Measurements from ENCODE around the gene LGALS9. TPM values are rescaled to one million over a fixed set of nuclear protein-coding genes. Genes with fewer than 3 reads are reported as not detected.
A peak's percentile ranks its signal among the peaks of the same experiment; 100 is the strongest.
"Not testable (repeated sequence)": the region's sequence is repeated elsewhere in the genome, so short reads cannot be mapped to it uniquely, and the experiment has no call there.

LGALS9 gene
- total RNA-seq, 1 experiment from 2014 or later = 1.6 TPM

- H3K4me3 ChIP-seq (ENCODE audit: low read depth in 2 of 2, low read length in 2 of 2); intact Hi-C loops (cut with micrococcal nuclease; ENCODE audit: unreplicated experiment); POLR2A ChIA-PET; in situ Hi-C loops (cut with HindIII; ENCODE audit: low pct_unique_long_range_greater_than_20kb, low sequenced_read_pairs); H3K36me3 ChIP-seq (ENCODE audit: control insufficient read depth, insufficient read depth, low read length); BruUV-seq (replicated peaks); H3K27me3 ChIP-seq (ENCODE audit: control insufficient read depth, insufficient read depth, low read length); H3K27ac ChIP-seq (ENCODE audit: low read length); H3K9me3 ChIP-seq (ENCODE audit: control insufficient read depth, insufficient read depth, low read depth, low read length); DNase-seq (ENCODE audit: low read depth, low spot score); H3K4me1 ChIP-seq (ENCODE audit: control insufficient read depth, insufficient read depth, low read length): not testable (repeated sequence)
- TF ChIP-seq CTCF (IDR thresholded peaks at IDR 0.05) = peak; percentile 59
- CTCF ChIA-PET = interaction anchor here (0.6 kb wide), 1 partner anchor 151 kb away, joined by 5 read pairs; no protein-coding TSS in a partner anchor
- 0 out of 2 replicates have a peak, but pooled peaks have one; percentile 31 for ATAC-seq
Measured at GRCh38 chr17:27645621-27646020, 14.6 kb downstream of the LGALS9 start.

GRCh38 chr17:27646232-27646631, 15.2 kb downstream of the LGALS9 start:
- POLR2A ChIA-PET = no interaction called here
- intact Hi-C loops (cut with micrococcal nuclease; ENCODE audit: unreplicated experiment) (no loop called here), in situ Hi-C loops (cut with HindIII; ENCODE audit: low pct_unique_long_range_greater_than_20kb, low sequenced_read_pairs) (no loop called here)
- Histone ChIP-seq H3K27ac (ENCODE audit: low read length) (no peak overlapping the region), H3K4me3 (ENCODE audit: low read depth in 2 of 2, low read length in 2 of 2) (no peak overlapping the region), H3K4me1 (ENCODE audit: control insufficient read depth, insufficient read depth, low read length) (no peaks in the 10 kb centered on the region), H3K27me3 (ENCODE audit: control insufficient read depth, insufficient read depth, low read length) (no peaks in the 10 kb centered on the region), H3K36me3 (ENCODE audit: control insufficient read depth, insufficient read depth, low read length) (no peaks in the 10 kb centered on the region), H3K9me3 (ENCODE audit: control insufficient read depth, insufficient read depth, low read depth, low read length) (no peaks in the 10 kb centered on the region)
- BruUV-seq (replicated peaks) = no TSS peak
- ATAC-seq = no peak
- no peak for TF ChIP-seq SIN3A (IDR thresholded peaks at IDR 0.05; ENCODE audit: borderline replicate concordance, insufficient read depth, low read depth, low read length)
- no peak for TF ChIP-seq POLR2AphosphoS5 (IDR thresholded peaks at IDR 0.05; ENCODE audit: low read depth, low read length)
- no peak for TF ChIP-seq CTCF (IDR thresholded peaks at IDR 0.05)
- no peak for TF ChIP-seq TCF7L2 (IDR thresholded peaks at IDR 0.05; ENCODE audit: low read depth, low read length)
- no peak for TF ChIP-seq REST (IDR thresholded peaks at IDR 0.05; ENCODE audit: insufficient read depth in 1 of 2, low read depth in 2 of 2, low read length in 1 of 2)
- DNase-seq (ENCODE audit: low read depth, low spot score) = no peak
- CTCF ChIA-PET = interaction anchor here (0.6 kb wide), 1 partner anchor 152 kb away, joined by 5 read pairs; no protein-coding TSS in a partner anchor

All from Panc1 (cell line).